ENCODE measurements around the gene JAKMIP2.

GRCh38 chr5:147819261-147819770 is 36.8 kb upstream of the JAKMIP2 start:
- TF ChIP-seq CTCF (IDR thresholded peaks at IDR 0.05) (no peak), POLR2A (IDR thresholded peaks at IDR 0.05) (no peak)
